IMR-90 (cell line): ENCODE results near the gene PDZD7. TPM values are rescaled to one million over a fixed set of nuclear protein-coding genes. Genes with fewer than 3 reads are reported as not detected.

Experiments used
- ATAC-seq: fragments of 200-7000 bp; cut with Tn5 transposase; 2 replicates; pipeline ENCODE4 v1.9.1; 2020; ENCODE audit warnings: low read depth, mild to moderate bottlenecking, moderate library complexity
- BruUV-seq: library from RNA; stranded (reverse); fragments of 400-500 nt; replicated peaks from 2 replicates; lab custom pipeline; 2021; lab: Mats Ljungman, UMichigan
- CTCF ChIA-PET: fragments of 300-600 bp; formaldehyde crosslinking; extraction: SDS; loops from one replicate; lab custom pipeline; 2021; ENCODE audit warnings: antibody characterized with exemption; lab: Yijun Ruan, JAX
- POLR2A ChIA-PET: fragments of 300-600 bp; sonication (Branson Sonifier 250); formaldehyde crosslinking; loops from one replicate; lab custom pipeline; 2022; ENCODE audit warnings: antibody characterized with exemption; ENCODE audit not compliant: unreplicated experiment; lab: Charles Lee
- DNase-seq: peaks from one replicate; pipeline ENCODE4 v3.0.0; 2013
- H2AFZ ChIP-seq: replicated peaks from 2 replicates; pipeline ENCODE3; 2013; ENCODE audit warnings: low read length, mild to moderate bottlenecking; ENCODE audit not compliant: poor library complexity
- H2AK5ac ChIP-seq: 2 replicates; pipeline ENCODE4 v1.6.1; 2013; ENCODE audit warnings: low read depth, low read length, inconsistent platforms
- H2AK9ac ChIP-seq: replicated peaks from 2 replicates; pipeline ENCODE3; 2013; ENCODE audit warnings: mild to moderate bottlenecking, low read depth, low read length, moderate library complexity; ENCODE audit not compliant: poor library complexity
- H2BK120ac ChIP-seq: 2 replicates; pipeline ENCODE4 v1.6.1; 2013; ENCODE audit warnings: low read depth, low read length, inconsistent platforms
- H2BK15ac ChIP-seq: 3 replicates; pipeline ENCODE4 v1.6.1; 2013; ENCODE audit warnings: low read depth, low read length, inconsistent platforms
- H2BK20ac ChIP-seq: 2 replicates; pipeline ENCODE4 v1.6.1; 2013; ENCODE audit warnings: low read depth, mild to moderate bottlenecking, inconsistent platforms, low read length, moderate library complexity
- H2BK5ac ChIP-seq: 2 replicates; pipeline ENCODE4 v1.6.1; 2013; ENCODE audit warnings: mild to moderate bottlenecking, low read depth, low read length, inconsistent platforms; ENCODE audit not compliant: poor library complexity, severe bottlenecking
- H3K14ac ChIP-seq: replicated peaks from 2 replicates; pipeline ENCODE4 v1.6.1; 2013; ENCODE audit warnings: low read depth, low read length, inconsistent platforms
- H3K18ac ChIP-seq: 2 replicates; pipeline ENCODE4 v1.6.1; 2013; ENCODE audit warnings: low read depth, low read length, control low read depth
- H3K23ac ChIP-seq: 2 replicates; pipeline ENCODE4 v1.6.1; 2013; ENCODE audit warnings: low read depth, low read length, inconsistent platforms
- H3K27ac ChIP-seq: 2 replicates; pipeline ENCODE4 v1.5.1; 2013; ENCODE audit warnings: mild to moderate bottlenecking, control low read depth, low read length; ENCODE audit not compliant: insufficient read depth
- H3K27me3 ChIP-seq: 2 replicates; pipeline ENCODE4 v1.6.1; 2013; ENCODE audit warnings: low read length; ENCODE audit not compliant: control insufficient read depth, insufficient read depth
- H3K36me3 ChIP-seq: 2 replicates; pipeline ENCODE4 v1.6.1; 2013; ENCODE audit warnings: low read length, mixed read lengths; ENCODE audit not compliant: control insufficient read depth, insufficient read depth
- H3K4ac ChIP-seq: 2 replicates; pipeline ENCODE4 v1.6.1; 2013; ENCODE audit warnings: low read depth, low read length, inconsistent platforms
- H3K4me1 ChIP-seq: 2 replicates; pipeline ENCODE4 v1.6.1; 2013; ENCODE audit warnings: low read length, mixed read lengths; ENCODE audit not compliant: control insufficient read depth, insufficient read depth
- H3K4me2 ChIP-seq: 2 replicates; pipeline ENCODE4 v1.6.1; 2013; ENCODE audit warnings: low read depth, mild to moderate bottlenecking, control low read depth, low read length, moderate library complexity
- H3K4me3 ChIP-seq: 2 replicates; pipeline ENCODE4 v1.5.1; 2013; ENCODE audit warnings: low read depth, mild to moderate bottlenecking, control low read depth, low read length, moderate library complexity; ENCODE audit not compliant: insufficient read depth
- H3K56ac ChIP-seq: 2 replicates; pipeline ENCODE4 v1.6.1; 2013; ENCODE audit warnings: low read length, inconsistent platforms; ENCODE audit not compliant: insufficient read depth; ENCODE audit errors: extremely low read depth
- H3K79me1 ChIP-seq, 2 experiments: 2 replicates each; pipeline ENCODE4 v1.6.1; 2013; ENCODE audit warnings: low read length in 2 of 2, inconsistent platforms in 1 of 2, low read depth in 1 of 2
- H3K9ac ChIP-seq: 2 replicates; pipeline ENCODE4 v1.6.1; 2013; ENCODE audit warnings: low read depth, low read length, control low read depth
- H3K9me1 ChIP-seq: 2 replicates; pipeline ENCODE4 v1.6.1; 2013; ENCODE audit warnings: low read length, inconsistent platforms; ENCODE audit not compliant: insufficient read depth
- H3K9me3 ChIP-seq: 2 replicates; pipeline ENCODE4 v1.6.1; 2013; ENCODE audit warnings: low read length; ENCODE audit not compliant: control insufficient read depth, insufficient read depth
- H4K20me1 ChIP-seq: 2 replicates; pipeline ENCODE4 v1.6.1; 2013; ENCODE audit warnings: low read length, inconsistent platforms; ENCODE audit not compliant: insufficient read depth
- H4K5ac ChIP-seq: 2 replicates; pipeline ENCODE4 v1.6.1; 2013; ENCODE audit warnings: mild to moderate bottlenecking, low read depth, low read length, control low read depth
- H4K8ac ChIP-seq, 2 experiments: 2 replicates each; pipeline ENCODE4 v1.6.1; 2013; ENCODE audit warnings: low read depth in 2 of 2, low read length in 2 of 2, control low read depth in 1 of 2, inconsistent platforms in 1 of 2
- H4K91ac ChIP-seq: 2 replicates; pipeline ENCODE4 v1.6.1; 2013; ENCODE audit warnings: low read depth, low read length, inconsistent platforms; ENCODE audit not compliant: insufficient read depth
- BHLHE40 ChIP-seq: fragments of 150-350 bp; IDR thresholded peaks from 2 replicates; pipeline ENCODE4 v1.6.1; 2016; ENCODE audit warnings: mild to moderate bottlenecking, low read depth, low read length
- CEBPB ChIP-seq: IDR thresholded peaks from 2 replicates; pipeline ENCODE4 v1.6.1; 2012; ENCODE audit warnings: low read depth, low read length, improper control_type of control experiment
- CHD1 ChIP-seq: IDR thresholded peaks from 2 replicates; pipeline ENCODE4 v1.6.1; 2012; ENCODE audit warnings: low read depth, low read length, improper control_type of control experiment
- CTCF ChIP-seq: conservative IDR thresholded peaks from 2 replicates; pipeline ENCODE4 v1.5.1; 2012; ENCODE audit warnings: mild to moderate bottlenecking, low read depth, low read length, improper control_type of control experiment
- ELK1 ChIP-seq: fragments of 150-350 bp; IDR thresholded peaks from 2 replicates; pipeline ENCODE4 v1.6.1; 2016; ENCODE audit warnings: low read depth, mild to moderate bottlenecking, low read length, moderate library complexity, borderline replicate concordance
- FOS ChIP-seq: fragments of 150-350 bp; IDR thresholded peaks from 2 replicates; pipeline ENCODE4 v1.6.1; 2016; ENCODE audit warnings: low read depth, low read length
- MAFK ChIP-seq: IDR thresholded peaks from 2 replicates; pipeline ENCODE4 v1.6.1; 2012; ENCODE audit warnings: low read depth, low read length, improper control_type of control experiment
- MAZ ChIP-seq: IDR thresholded peaks from 2 replicates; pipeline ENCODE4 v1.6.1; 2012; ENCODE audit warnings: low read depth, mild to moderate bottlenecking, low read length, improper control_type of control experiment, moderate library complexity, borderline replicate concordance
- MXI1 ChIP-seq: IDR thresholded peaks from 2 replicates; pipeline ENCODE4 v1.6.1; 2012; ENCODE audit warnings: low read depth, mild to moderate bottlenecking, low read length, moderate library complexity, borderline replicate concordance
- NFE2L2 ChIP-seq: fragments of 150-350 bp; IDR thresholded peaks from 2 replicates; pipeline ENCODE4 v1.6.1; 2016; ENCODE audit warnings: low read depth, mild to moderate bottlenecking, low read length
- POLR2A ChIP-seq: IDR thresholded peaks from 2 replicates; pipeline ENCODE4 v1.6.1; 2012; ENCODE audit warnings: mild to moderate bottlenecking, low read depth, low read length
- RAD21 ChIP-seq: IDR thresholded peaks from 2 replicates; pipeline ENCODE4 v1.6.1; 2012; ENCODE audit warnings: low read length, improper control_type of control experiment
- RCOR1 ChIP-seq: IDR thresholded peaks from 2 replicates; pipeline ENCODE4 v1.6.1; 2012; ENCODE audit warnings: mild to moderate bottlenecking, low read length, improper control_type of control experiment; ENCODE audit not compliant: insufficient replicate concordance
- SMC3 ChIP-seq: fragments of 150-350 bp; IDR thresholded peaks from 2 replicates; pipeline ENCODE4 v1.6.1; 2016; ENCODE audit warnings: low read depth, mild to moderate bottlenecking, antibody characterized with exemption, low read length, moderate library complexity
- USF2 ChIP-seq: fragments of 150-350 bp; IDR thresholded peaks from 2 replicates; pipeline ENCODE4 v1.6.1; 2017; ENCODE audit warnings: mild to moderate bottlenecking, antibody characterized with exemption, low read length, low read depth
- WGBS, 2 experiments: methylation state at CpG; one replicate each; pipeline versions ENCODE4 v1.1.5 to v1.1.7; 2013; ENCODE audit warnings: missing lambda C conversion rate in 2 of 2; ENCODE audit not compliant: insufficient read length in 1 of 2; ENCODE audit errors: extremely low coverage in 2 of 2; 5-methylcytosine and 5-hydroxymethylcytosine counted together
- dilution Hi-C: fragments of 300-500 bp; cut with HindIII; formaldehyde crosslinking; loops from one replicate; pipeline ENCODE4 v1.14.3; 2018; ENCODE audit warnings: low sequenced_read_pairs; ENCODE audit not compliant: unreplicated experiment
- in situ Hi-C: fragments of 300-500 bp; cut with MboI; formaldehyde crosslinking; loops from 3 replicates; pipeline ENCODE4 v1.14.3; 2019; ENCODE audit warnings: low sequenced_read_pairs, inconsistent platforms, mixed read lengths
- intact Hi-C: fragments of 100-400 bp; cut with micrococcal nuclease; formaldehyde crosslinking; loops from 2 replicates; pipeline ENCODE4 v1.10.0; 2022
- polyA plus RNA-seq, 3 experiments: library from polyadenylated mRNA; depleted of rRNA; stranded (reverse); fragments of >200 nt; gene quantifications; 2 replicates each; pipeline ENCODE4 v1.2.3, GENCODE V29; 2012; ENCODE audit warnings: low replicate concordance in 1 of 3
- total RNA-seq: library from RNA; depleted of rRNA; stranded (reverse); fragments of >200 nt; gene quantifications from 2 replicates; pipeline ENCODE4 v1.2.3, GENCODE V29; 2012

Gene PDZD7
- total and polyA plus RNA-seq, 2 of the 4 experiments (the other 2 are of a cell fraction), result 0.90 to 1.5 TPM

GRCh38 chr10:101005869-101006567, 24.9 kb downstream of the PDZD7 start:
- DNase-seq, result no peak
- ATAC-seq, result no peak
- Histone ChIP-seq H3K9me3 (no peaks in the 10 kb centered on the region), H2AFZ (no peak overlapping the region), H4K20me1 (peaks cover 65% of the 10 kb centered on the region), H3K4me1 (peaks cover 33% of the 10 kb centered on the region), H2BK5ac (no peak overlapping the region), H4K8ac (no peak overlapping the region), H2AK5ac (no peak overlapping the region), H3K18ac (no peak overlapping the region), H2BK20ac (no peak overlapping the region), H2BK120ac (no peak overlapping the region), H3K27me3 (no peaks in the 10 kb centered on the region), H3K4me2 (no peak overlapping the region), H3K23ac (no peak overlapping the region; the same call in 1 of the 2 replicates), H3K9ac (no peak overlapping the region), H4K5ac (no peak overlapping the region), H3K56ac (no peak overlapping the region), H3K14ac (no peak overlapping the region), H2AK9ac (no peak overlapping the region), H3K36me3 (peaks cover 47% of the 10 kb centered on the region), H3K9me1 (peaks cover 14% of the 10 kb centered on the region), H2BK15ac (no peak overlapping the region), H3K4me3 (no peak overlapping the region), H3K27ac (no peak overlapping the region), H3K79me1 (peaks cover 21 to 73% of the 10 kb centered on the region in 2 experiments; a peak in 3 of 4 replicates), H4K91ac (no peak overlapping the region), H3K4ac (no peak overlapping the region)
- no TSS peak for BruUV-seq
- 100% methylated on average over 1 of the region's 4 CpGs; no CpG with 5 or more reads in 1 of the 2 experiments for WGBS, 2 experiments
- intact Hi-C loops, result no loop called here
- in situ Hi-C loops, result no loop called here
- CTCF ChIA-PET, result interaction anchor here (1.3 to 2.1 kb wide), 2 partner anchors 9 to 13 kb away, joined by 3 to 11 read pairs; no protein-coding TSS in a partner anchor
- POLR2A ChIA-PET, result no interaction called here
- dilution Hi-C loops, result no loop called here
- no peak for TF ChIP-seq FOS
- no peak for TF ChIP-seq CTCF
- TF ChIP-seq CHD1, result no peak
- TF ChIP-seq SMC3, result no peak
- TF ChIP-seq NFE2L2, result no peak
- no peak for TF ChIP-seq MXI1
- no peak for TF ChIP-seq CEBPB
- no peak for TF ChIP-seq BHLHE40
- TF ChIP-seq ELK1, result no peak
- no peak for TF ChIP-seq RCOR1
- no peak for TF ChIP-seq RAD21
- no peak for TF ChIP-seq POLR2A
- no peak for TF ChIP-seq USF2
- no peak for TF ChIP-seq MAZ
- TF ChIP-seq MAFK, result no peak
